ENCODE measurements around the gene HRH2.

Gene HRH2

DNA sequence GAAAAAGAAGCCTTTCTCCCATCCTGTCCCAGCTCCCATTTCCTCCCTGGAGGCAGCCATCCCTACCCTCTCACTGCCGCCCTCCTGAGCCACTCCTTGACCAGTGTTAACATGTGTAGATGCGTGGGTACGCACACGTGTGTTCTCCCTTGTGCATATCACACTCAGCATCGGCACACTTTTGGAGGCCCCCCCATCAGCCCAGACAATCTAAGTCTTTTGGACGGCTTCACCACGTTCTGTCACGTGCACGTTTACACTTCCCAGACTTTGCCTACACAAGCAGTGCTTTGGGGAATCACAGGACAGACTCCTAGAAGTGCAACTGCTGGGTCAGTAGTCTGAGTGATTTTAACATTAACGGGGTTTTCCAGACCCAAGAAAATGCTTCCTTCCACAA is 18.0 kb downstream of the HRH2 start:
- no peak for DNase-seq
- H3K4me3 ChIP-seq (ENCODE audit: low read depth, low read length): no peak overlapping the region
- no peaks in the 10 kb centered on the region for H3K4me1 ChIP-seq
- 0 out of 2 replicates have a peak, but pooled peaks cover 3% of the 10 kb centered on the region for H3K9me3 ChIP-seq
- H3K27me3 ChIP-seq: peaks cover 64% of the 10 kb centered on the region
- no peaks in the 10 kb centered on the region for H3K36me3 ChIP-seq
- TF ChIP-seq, protein P1, sequence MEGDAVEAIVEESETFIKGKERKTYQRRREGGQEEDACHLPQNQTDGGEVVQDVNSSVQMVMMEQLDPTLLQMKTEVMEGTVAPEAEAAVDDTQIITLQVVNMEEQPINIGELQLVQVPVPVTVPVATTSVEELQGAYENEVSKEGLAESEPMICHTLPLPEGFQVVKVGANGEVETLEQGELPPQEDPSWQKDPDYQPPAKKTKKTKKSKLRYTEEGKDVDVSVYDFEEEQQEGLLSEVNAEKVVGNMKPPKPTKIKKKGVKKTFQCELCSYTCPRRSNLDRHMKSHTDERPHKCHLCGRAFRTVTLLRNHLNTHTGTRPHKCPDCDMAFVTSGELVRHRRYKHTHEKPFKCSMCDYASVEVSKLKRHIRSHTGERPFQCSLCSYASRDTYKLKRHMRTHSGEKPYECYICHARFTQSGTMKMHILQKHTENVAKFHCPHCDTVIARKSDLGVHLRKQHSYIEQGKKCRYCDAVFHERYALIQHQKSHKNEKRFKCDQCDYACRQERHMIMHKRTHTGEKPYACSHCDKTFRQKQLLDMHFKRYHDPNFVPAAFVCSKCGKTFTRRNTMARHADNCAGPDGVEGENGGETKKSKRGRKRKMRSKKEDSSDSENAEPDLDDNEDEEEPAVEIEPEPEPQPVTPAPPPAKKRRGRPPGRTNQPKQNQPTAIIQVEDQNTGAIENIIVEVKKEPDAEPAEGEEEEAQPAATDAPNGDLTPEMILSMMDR (IDR thresholded peaks at IDR 0.05; ENCODE audit: low read depth, low read length): no peak

GRCh38 chr5:175677571-175677970 is 19.7 kb downstream of the HRH2 start:
- H3K27me3 ChIP-seq: peaks cover 76% of the 10 kb centered on the region
- TF ChIP-seq, protein P1 (IDR thresholded peaks at IDR 0.05; ENCODE audit: low read depth, low read length): no peak
- no peaks in the 10 kb centered on the region for H3K36me3 ChIP-seq
- H3K4me3 ChIP-seq (ENCODE audit: low read depth, low read length): no peak overlapping the region
- no peaks in the 10 kb centered on the region for H3K4me1 ChIP-seq
- no peak for DNase-seq
- 0 out of 2 replicates have a peak, but pooled peaks cover 3% of the 10 kb centered on the region for H3K9me3 ChIP-seq

- no peak for DNase-seq
- Histone ChIP-seq H3K4me3 (ENCODE audit: low read depth, low read length) (no peak overlapping the region), H3K4me1 (no peaks in the 10 kb centered on the region), H3K27me3 (peaks cover 75% of the 10 kb centered on the region), H3K9me3 (0 out of 2 replicates have a peak, but pooled peaks cover 3% of the 10 kb centered on the region), H3K36me3 (no peaks in the 10 kb centered on the region)
- TF ChIP-seq, protein P1 (IDR thresholded peaks at IDR 0.05; ENCODE audit: low read depth, low read length): no peak
These were observed 20.2 kb downstream of the HRH2 start for GRCh38 chr5:175678074-175678473.

DNA sequence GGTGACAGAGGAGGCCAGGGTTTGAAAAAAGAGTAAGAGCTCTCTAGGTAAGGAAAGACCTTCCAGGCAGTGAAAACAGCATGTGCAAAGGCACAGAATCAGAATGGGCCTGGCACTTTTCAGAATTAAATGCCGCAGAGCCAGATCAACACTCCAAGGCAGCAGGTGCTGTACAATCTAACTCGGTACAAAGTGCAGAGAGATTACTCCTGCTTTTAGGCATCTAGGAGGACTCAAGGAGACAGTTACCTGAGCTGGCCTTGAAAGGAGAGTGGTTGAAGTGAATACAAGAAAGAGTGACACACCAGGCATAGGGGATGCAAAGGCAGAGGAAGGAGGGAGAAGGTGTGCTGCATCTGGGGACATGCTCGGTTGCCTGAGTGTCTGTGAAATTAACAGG is 21.5 kb downstream of the HRH2 start:
- TF ChIP-seq, protein P1 (IDR thresholded peaks at IDR 0.05; ENCODE audit: low read depth, low read length): no peak
- Histone ChIP-seq H3K36me3 (no peaks in the 10 kb centered on the region), H3K4me3 (ENCODE audit: low read depth, low read length) (no peak overlapping the region), H3K9me3 (0 out of 2 replicates have a peak, but pooled peaks cover 3% of the 10 kb centered on the region), H3K27me3 (peaks cover 74% of the 10 kb centered on the region), H3K4me1 (no peaks in the 10 kb centered on the region)
- no peak for DNase-seq

GRCh38 chr5:175680020-175680419 is 22.1 kb downstream of the HRH2 start:
- TF ChIP-seq, protein P1 (IDR thresholded peaks at IDR 0.05; ENCODE audit: low read depth, low read length): no peak
- Histone ChIP-seq H3K27me3 (peaks cover 74% of the 10 kb centered on the region), H3K36me3 (no peaks in the 10 kb centered on the region), H3K4me1 (no peaks in the 10 kb centered on the region), H3K4me3 (ENCODE audit: low read depth, low read length) (no peak overlapping the region), H3K9me3 (0 out of 2 replicates have a peak, but pooled peaks cover 3% of the 10 kb centered on the region)
- DNase-seq: no peak

GRCh38 chr5:175680463-175680862 is 22.6 kb downstream of the HRH2 start:
- no peak for DNase-seq
- Histone ChIP-seq H3K36me3 (no peaks in the 10 kb centered on the region), H3K4me3 (ENCODE audit: low read depth, low read length) (no peak overlapping the region), H3K27me3 (peaks cover 76% of the 10 kb centered on the region), H3K4me1 (no peaks in the 10 kb centered on the region), H3K9me3 (0 out of 2 replicates have a peak, but pooled peaks cover 3% of the 10 kb centered on the region)
- TF ChIP-seq, protein P1 (IDR thresholded peaks at IDR 0.05; ENCODE audit: low read depth, low read length): no peak
